HepG2 (cell line): ENCODE data around the gene PCIF1. TPM values are rescaled to one million over a fixed set of nuclear protein-coding genes. Genes with fewer than 3 reads are reported as not detected.

Experiments used
- AGO2 ChIP-seq: fragments of 200-400 bp; formaldehyde crosslinking; optimal IDR thresholded peaks from 2 replicates; pipeline ENCODE3; 2017; ENCODE audit warnings: mild to moderate bottlenecking, low read depth, low read length, moderate library complexity
- AKAP8 ChIP-seq: sonication (generic); formaldehyde crosslinking; IDR thresholded peaks from 2 replicates; pipeline ENCODE4 v1.5.1; 2020; ENCODE audit warnings: mild to moderate bottlenecking, missing genetic modification reagents
- E2F2 ChIP-seq: sonication (generic); formaldehyde crosslinking; IDR thresholded peaks from 2 replicates; pipeline ENCODE4 v1.4.0; 2020; ENCODE audit warnings: missing genetic modification reagents, borderline replicate concordance
- GLI4 ChIP-seq: sonication (generic); formaldehyde crosslinking; IDR thresholded peaks from 2 replicates; pipeline ENCODE4 v1.5.1; 2020; ENCODE audit warnings: missing genetic modification reagents, mild to moderate bottlenecking, moderate library complexity, borderline replicate concordance
- HMG20B ChIP-seq: conservative IDR thresholded peaks from 2 replicates; pipeline ENCODE4 v1.6.1; 2016; ENCODE audit warnings: missing genetic modification reagents, missing compliant biosample characterization
- HOXA7 ChIP-seq: sonication (generic); formaldehyde crosslinking; IDR thresholded peaks from 2 replicates; pipeline ENCODE4 v1.8.1; 2022; ENCODE audit warnings: mild to moderate bottlenecking, missing genetic modification reagents, moderate library complexity
- RBFOX2 ChIP-seq: fragments of 200-400 bp; formaldehyde crosslinking; IDR thresholded peaks from 2 replicates; pipeline ENCODE4 v1.6.1; 2017; ENCODE audit warnings: low read depth, mild to moderate bottlenecking, low read length
- REXO4 ChIP-seq: sonication (generic); formaldehyde crosslinking; IDR thresholded peaks from 2 replicates; pipeline ENCODE4 v1.8.0; 2022; ENCODE audit warnings: missing genetic modification reagents, mild to moderate bottlenecking, borderline replicate concordance
- SETDB1 ChIP-seq: sonication (generic); formaldehyde crosslinking; IDR thresholded peaks from 2 replicates; pipeline ENCODE4 v1.5.1; 2020; ENCODE audit warnings: missing genetic modification reagents, mild to moderate bottlenecking, borderline replicate concordance
- SPEN ChIP-seq: sonication (generic); formaldehyde crosslinking; IDR thresholded peaks from 2 replicates; pipeline ENCODE4 v1.5.1; 2020; ENCODE audit warnings: low read depth, mild to moderate bottlenecking, missing genetic modification reagents
- TCF7 ChIP-seq: sonication (generic); IDR thresholded peaks from 2 replicates; pipeline ENCODE4 v1.6.1; 2016; ENCODE audit warnings: antibody characterized with exemption, low read depth
- ZBTB10 ChIP-seq: sonication (generic); formaldehyde crosslinking; IDR thresholded peaks from 2 replicates; pipeline ENCODE4 v1.4.0; 2020; ENCODE audit warnings: missing genetic modification reagents, borderline replicate concordance
- ZFP37 ChIP-seq: sonication (generic); formaldehyde crosslinking; IDR thresholded peaks from 2 replicates; pipeline ENCODE4 v1.4.0; 2020; ENCODE audit warnings: missing genetic modification reagents, borderline replicate concordance
- ZMAT5 ChIP-seq: sonication (generic); formaldehyde crosslinking; IDR thresholded peaks from 2 replicates; pipeline ENCODE4 v1.5.0; 2020; ENCODE audit warnings: mild to moderate bottlenecking, low read depth, missing genetic modification reagents, borderline replicate concordance
- ZNF280D ChIP-seq: sonication (generic); formaldehyde crosslinking; IDR thresholded peaks from 2 replicates; pipeline ENCODE4 v1.5.1; 2020; ENCODE audit warnings: mild to moderate bottlenecking, missing genetic modification reagents
- ZNF343 ChIP-seq: sonication (generic); formaldehyde crosslinking; IDR thresholded peaks from 2 replicates; pipeline ENCODE4 v1.4.0; 2020; ENCODE audit warnings: mild to moderate bottlenecking, missing genetic modification reagents
- ZNF446 ChIP-seq: sonication (generic); formaldehyde crosslinking; IDR thresholded peaks from 2 replicates; pipeline ENCODE4 v1.5.0; 2020; ENCODE audit warnings: mild to moderate bottlenecking, missing genetic modification reagents
- ZNF556 ChIP-seq: sonication (generic); formaldehyde crosslinking; IDR thresholded peaks from 2 replicates; pipeline ENCODE4 v1.4.0; 2020; ENCODE audit warnings: mild to moderate bottlenecking, missing genetic modification reagents, borderline replicate concordance
- polyA plus RNA-seq, 8 experiments: library from polyadenylated mRNA; depleted of rRNA in 3 of 8; stranded (reverse) in 7 of 8; unstranded in 1 of 8; fragments of >200 nt; fragmentation: Illumina TruSeq in 4 of 8; extraction: Trizol in 4 of 8; gene quantifications; 2 replicates each; pipeline versions ENCODE4 v1.2.1 to v1.2.3, GENCODE V29; 2011 to 2016; ENCODE audit warnings: low read depth in 4 of 8, missing spikeins in 1 of 8, mixed read lengths in 1 of 8; ENCODE audit not compliant: insufficient read depth in 1 of 8
- total RNA-seq, 5 experiments: library from RNA; depleted of rRNA; stranded (reverse); fragments of >200 nt; fragmentation: Illumina TruSeq; extraction: Trizol; gene quantifications; 2 replicates each; pipeline ENCODE4 v1.2.3, GENCODE V29; 2016; ENCODE audit warnings: low read depth in 1 of 5
- TF ChIP-seq, protein P1 (sequence below): sonication (generic); formaldehyde crosslinking; IDR thresholded peaks from 2 replicates; pipeline ENCODE4 v1.4.0; 2020; ENCODE audit warnings: mild to moderate bottlenecking, missing genetic modification reagents
- TF ChIP-seq, protein P2 (sequence below): sonication (generic); formaldehyde crosslinking; IDR thresholded peaks from 2 replicates; pipeline ENCODE4 v1.4.0; 2020; ENCODE audit warnings: low read depth, mild to moderate bottlenecking, missing genetic modification reagents

Gene PCIF1
- total and polyA plus RNA-seq, 2 of the 13 experiments (the other 11 are each of a cell fraction or from before 2014, with no cell fraction given): 20.9 to 24.4 TPM

DNA sequence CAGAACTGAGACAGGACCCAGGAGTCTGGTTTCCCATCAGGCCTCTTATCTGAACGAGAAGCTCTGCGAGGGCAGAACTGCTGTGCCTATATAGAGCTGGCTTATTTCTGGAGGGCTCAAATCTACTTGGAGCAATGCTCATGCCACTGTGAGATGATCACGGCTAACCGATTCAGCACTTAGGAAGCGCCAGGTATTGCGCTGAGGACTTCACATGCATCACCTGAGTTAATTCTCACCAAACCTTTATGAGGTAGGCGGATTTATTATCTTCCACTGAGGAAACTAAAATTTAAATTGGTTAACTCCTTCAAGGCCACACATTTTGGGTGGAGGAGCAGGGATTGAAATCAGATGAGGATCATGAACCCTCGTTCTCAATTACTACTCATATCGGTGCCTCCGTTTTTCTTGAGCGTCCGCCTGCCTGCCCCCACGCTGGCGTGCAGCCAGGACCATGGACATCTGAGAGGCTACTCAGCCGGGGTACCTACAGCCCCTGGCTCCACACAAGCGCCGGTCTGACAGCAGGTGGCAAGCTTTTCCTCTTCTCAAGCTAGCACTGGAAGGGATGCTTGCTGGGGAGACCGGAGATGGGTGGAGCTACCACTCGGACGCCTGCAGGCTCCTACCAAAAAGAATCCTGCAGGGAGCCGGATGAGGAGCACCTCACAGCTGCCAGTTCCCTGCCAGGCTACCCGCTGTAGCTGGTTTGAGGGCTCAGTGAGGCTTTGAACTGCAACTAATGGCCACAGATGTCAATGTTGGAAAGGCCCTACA, 1.0 kb upstream of the PCIF1 start (continued):
- no peak for TF ChIP-seq REXO4 (CRISPR knock-in tag)
- TF ChIP-seq HOXA7 (CRISPR knock-in tag): no peak
- no peak for TF ChIP-seq TCF7
- peak; percentile 77; the same call in 1 of the 2 replicates for TF ChIP-seq ZFP37 (CRISPR knock-in tag)
- TF ChIP-seq E2F2 (CRISPR knock-in tag): 0 out of 2 replicates have a peak, but pooled peaks have one; percentile 38
- TF ChIP-seq ZMAT5 (CRISPR knock-in tag): no peak
- no peak; the same call in 1 of the 2 replicates for TF ChIP-seq SPEN (CRISPR knock-in tag)
- TF ChIP-seq ZNF446: no peak
- no peak for TF ChIP-seq AKAP8 (CRISPR knock-in tag)
- TF ChIP-seq, protein P1, sequence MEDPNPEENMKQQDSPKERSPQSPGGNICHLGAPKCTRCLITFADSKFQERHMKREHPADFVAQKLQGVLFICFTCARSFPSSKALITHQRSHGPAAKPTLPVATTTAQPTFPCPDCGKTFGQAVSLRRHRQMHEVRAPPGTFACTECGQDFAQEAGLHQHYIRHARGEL (CRISPR knock-in tag): no peak; the same call in 1 of the 2 replicates
- peak; percentile 61; the same call in 1 of the 2 replicates for TF ChIP-seq ZBTB10 (CRISPR knock-in tag)
- TF ChIP-seq, protein P2, sequence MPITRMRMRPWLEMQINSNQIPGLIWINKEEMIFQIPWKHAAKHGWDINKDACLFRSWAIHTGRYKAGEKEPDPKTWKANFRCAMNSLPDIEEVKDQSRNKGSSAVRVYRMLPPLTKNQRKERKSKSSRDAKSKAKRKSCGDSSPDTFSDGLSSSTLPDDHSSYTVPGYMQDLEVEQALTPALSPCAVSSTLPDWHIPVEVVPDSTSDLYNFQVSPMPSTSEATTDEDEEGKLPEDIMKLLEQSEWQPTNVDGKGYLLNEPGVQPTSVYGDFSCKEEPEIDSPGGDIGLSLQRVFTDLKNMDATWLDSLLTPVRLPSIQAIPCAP: no peak
- no peak for TF ChIP-seq SETDB1 (CRISPR knock-in tag)
- no peak; the same call in 1 of the 2 replicates for TF ChIP-seq ZNF556
- no peak for TF ChIP-seq GLI4
- no peak for TF ChIP-seq AGO2
- TF ChIP-seq ZNF343: no peak; the same call in 1 of the 2 replicates
- TF ChIP-seq ZNF280D (CRISPR knock-in tag): no peak; the same call in 1 of the 2 replicates
- no peak for TF ChIP-seq RBFOX2
- no peak; the same call in 1 of the 2 replicates for TF ChIP-seq HMG20B (CRISPR knock-in tag)
